Vagina (tissue), 2 donors: ENCODE data around the gene G3BP1.

ENCODE experiments used
- CTCF ChIP-seq, 3 experiments: fragments of 450-650 bp in 2 of 3; fragments of 200-600 bp in 1 of 3; sonication (generic) in 1 of 3; IDR thresholded peaks; one replicate each; pipeline ENCODE4 v1.5.1; 2017 to 2019; ENCODE audit warnings: antibody characterized with exemption in 3 of 3, mild to moderate bottlenecking in 2 of 3, moderate library complexity in 2 of 3
- POLR2AphosphoS5 ChIP-seq, 2 donors: sonication (generic); formaldehyde crosslinking; IDR thresholded peaks; one replicate each; pipeline ENCODE4 v1.9.0; 2017; ENCODE audit warnings: antibody characterized with exemption in 2 of 2, mild to moderate bottlenecking in 2 of 2, low read depth in 1 of 2; ENCODE audit not compliant: insufficient read depth in 1 of 2

DNA sequence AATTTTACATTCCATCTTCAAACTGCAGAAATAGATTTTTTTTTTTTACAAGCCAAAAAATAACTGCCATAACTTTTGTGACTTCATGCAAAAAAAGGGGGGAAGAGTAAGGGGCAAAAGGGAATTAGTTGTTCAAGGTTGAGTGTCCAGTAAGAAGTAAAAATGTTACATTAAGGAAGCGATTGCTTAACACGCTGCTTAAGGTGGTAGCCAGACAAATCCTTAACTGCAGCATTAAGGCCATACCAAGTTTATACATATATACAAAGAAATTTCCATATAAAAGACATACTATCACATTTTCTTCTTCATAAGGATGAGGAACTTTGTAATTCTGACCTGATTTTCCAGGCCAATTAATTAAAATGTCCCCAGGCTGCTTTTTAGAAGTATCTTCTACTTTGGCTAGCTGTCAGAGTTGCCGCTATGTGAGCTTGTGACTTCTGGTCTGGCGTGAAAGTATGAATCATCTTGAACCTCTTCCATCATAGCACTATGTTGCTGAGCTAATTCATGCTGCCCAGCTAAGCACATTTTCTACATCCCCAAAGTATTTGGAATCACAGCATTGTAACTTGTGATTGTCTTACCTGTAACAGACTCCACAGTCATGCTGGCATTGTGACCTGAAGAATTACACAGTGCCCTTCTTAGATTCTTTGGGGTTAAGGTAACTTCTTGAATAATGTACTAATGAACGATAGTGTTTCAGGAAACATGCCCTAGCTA is 40.0 kb downstream of the G3BP1 start:
- TF ChIP-seq CTCF (IDR thresholded peaks at IDR 0.05) (no peak), POLR2AphosphoS5 (IDR thresholded peaks at IDR 0.05; ENCODE audit: insufficient read depth in 1 of 2, low read depth in 1 of 2) (no peak)
